GM23338 (cell line): Measurements from ENCODE around the gene TEX51. TPM values are rescaled to one million over a fixed set of nuclear protein-coding genes. Genes with fewer than 3 reads are reported as not detected.

Source experiments
- ATAC-seq: fragments of 200-7000 bp; cut with Tn5 transposase; 3 replicates; pipeline ENCODE4 v1.9.1; 2020
- DNase-seq: peaks from one replicate; pipeline ENCODE4 v3.0.0-alpha.2; 2015; ENCODE audit warnings: low spot score
- H2AFZ ChIP-seq: fragments of 200-600 bp; sonication (generic); 2 replicates; pipeline ENCODE4 v1.8.0; 2016; ENCODE audit warnings: antibody characterized with exemption, mild to moderate bottlenecking, moderate library complexity
- H3F3A ChIP-seq: fragments of 200-600 bp; sonication (generic); replicated peaks from 2 replicates; pipeline ENCODE4 v1.8.0; 2017; ENCODE audit warnings: antibody characterized with exemption, mixed run types, low read depth
- H3K27ac ChIP-seq: fragments of 200-600 bp; sonication (generic); 2 replicates; pipeline ENCODE4 v1.6.1; 2016; ENCODE audit warnings: low read depth
- H3K27me3 ChIP-seq: fragments of 200-600 bp; sonication (generic); 2 replicates; pipeline ENCODE4 v1.8.0; 2016; ENCODE audit warnings: mild to moderate bottlenecking, mixed run types, moderate library complexity; ENCODE audit not compliant: insufficient read depth
- H3K36me3 ChIP-seq: fragments of 200-600 bp; sonication (generic); 2 replicates; pipeline ENCODE4 v1.8.0; 2016; ENCODE audit warnings: mild to moderate bottlenecking; ENCODE audit not compliant: insufficient read depth
- H3K4me1 ChIP-seq: fragments of 200-600 bp; sonication (generic); 2 replicates; pipeline ENCODE4 v1.8.0; 2016; ENCODE audit warnings: mild to moderate bottlenecking, moderate library complexity; ENCODE audit not compliant: insufficient read depth
- H3K4me2 ChIP-seq: fragments of 200-600 bp; sonication (generic); 2 replicates; pipeline ENCODE4 v1.7.1; 2017; ENCODE audit warnings: mixed run types
- H3K4me3 ChIP-seq: fragments of 200-600 bp; sonication (generic); 2 replicates; pipeline ENCODE4 v1.6.1; 2016; ENCODE audit warnings: mixed run types
- H3K79me2 ChIP-seq: fragments of 200-600 bp; sonication (generic); replicated peaks from 2 replicates; pipeline ENCODE4 v1.8.0; 2017; ENCODE audit warnings: mild to moderate bottlenecking; ENCODE audit not compliant: insufficient read depth
- H3K9me2 ChIP-seq: fragments of 200-600 bp; sonication (generic); 2 replicates; pipeline ENCODE4 v1.8.0; 2017; ENCODE audit not compliant: insufficient read depth
- H4K20me1 ChIP-seq: fragments of 200-600 bp; sonication (generic); replicated peaks from 2 replicates; pipeline ENCODE4 v1.8.0; 2017; ENCODE audit warnings: mild to moderate bottlenecking; ENCODE audit not compliant: insufficient read depth
- H3K27ac Mint-ChIP-seq: 2 replicates; pipeline ENCODE4 v1.8.0; 2020; ENCODE audit warnings: inconsistent platforms, mild to moderate bottlenecking, moderate library complexity, mixed read lengths
- H3K27me3 Mint-ChIP-seq: 3 replicates; pipeline ENCODE4 v1.8.0; 2022; ENCODE audit warnings: low read depth, mild to moderate bottlenecking, moderate library complexity, mixed read lengths, inconsistent platforms; ENCODE audit not compliant: insufficient read depth, poor library complexity
- H3K36me3 Mint-ChIP-seq: 3 replicates; pipeline ENCODE4 v1.8.0; 2021; ENCODE audit warnings: low read depth, mild to moderate bottlenecking, inconsistent platforms, moderate library complexity, mixed read lengths
- H3K4me1 Mint-ChIP-seq: 3 replicates; pipeline ENCODE4 v1.8.0; 2020; ENCODE audit warnings: mild to moderate bottlenecking, inconsistent platforms, mixed read lengths
- H3K4me3 Mint-ChIP-seq: 3 replicates; pipeline ENCODE4 v1.8.0; 2021; ENCODE audit warnings: moderate library complexity, mild to moderate bottlenecking, inconsistent platforms, mixed read lengths
- H3K9me3 Mint-ChIP-seq: 3 replicates; pipeline ENCODE4 v1.8.0; 2020; ENCODE audit warnings: moderate library complexity, mild to moderate bottlenecking, inconsistent platforms, mixed read lengths
- CREB1 ChIP-seq: fragments of 250-450 bp; sonication (Bioruptor Pico); IDR thresholded peaks from 2 replicates; pipeline ENCODE4 v1.5.0; 2020; ENCODE audit warnings: low read depth, mild to moderate bottlenecking, moderate library complexity
- CTCF ChIP-seq, 2 experiments: fragments of 200-600 bp in 1 of 2; sonication (generic) in 1 of 2; conservative IDR thresholded peaks; 2 replicates each; pipeline versions ENCODE4 v1.5.1 to v1.6.1; 2016 to 2017; ENCODE audit warnings: antibody characterized with exemption in 2 of 2, low read depth in 2 of 2, mild to moderate bottlenecking in 2 of 2, moderate library complexity in 1 of 2
- EZH2 ChIP-seq: fragments of 200-600 bp; sonication (generic); IDR thresholded peaks from one replicate; pipeline ENCODE4 v1.8.0; 2017; ENCODE audit warnings: antibody characterized with exemption, mild to moderate bottlenecking, low read depth; ENCODE audit not compliant: unreplicated experiment
- EZH2phosphoT487 ChIP-seq: fragments of 200-600 bp; sonication (generic); IDR thresholded peaks from one replicate; pipeline ENCODE4 v1.8.1; 2018; ENCODE audit warnings: antibody characterized with exemption; ENCODE audit not compliant: unreplicated experiment
- JUNB ChIP-seq: IDR thresholded peaks from one replicate; pipeline ENCODE4 v1.6.1; 2016; ENCODE audit warnings: antibody characterized with exemption; ENCODE audit not compliant: unreplicated experiment
- NANOG ChIP-seq: IDR thresholded peaks from 2 replicates; pipeline ENCODE4 v1.6.1; 2016; ENCODE audit warnings: antibody characterized with exemption, borderline replicate concordance
- POLR2AphosphoS5 ChIP-seq: IDR thresholded peaks from 2 replicates; pipeline ENCODE4 v1.6.1; 2016; ENCODE audit warnings: antibody characterized with exemption, low read depth
- REST ChIP-seq: IDR thresholded peaks from one replicate; pipeline ENCODE4 v1.6.1; 2018; ENCODE audit warnings: antibody characterized with exemption; ENCODE audit not compliant: unreplicated experiment
- STAT1 ChIP-seq: IDR thresholded peaks from one replicate; pipeline ENCODE4 v1.6.1; 2016; ENCODE audit warnings: antibody characterized with exemption; ENCODE audit not compliant: unreplicated experiment
- ZNF114 ChIP-seq: fragments of 250-450 bp; sonication (Bioruptor Pico); IDR thresholded peaks from 2 replicates; pipeline ENCODE4 v1.5.0; 2020; ENCODE audit warnings: mild to moderate bottlenecking, moderate library complexity
- ZNF331 ChIP-seq: fragments of 250-450 bp; sonication (Bioruptor Pico); IDR thresholded peaks from 2 replicates; pipeline ENCODE4 v1.5.0; 2020; ENCODE audit warnings: low read depth, mild to moderate bottlenecking, moderate library complexity
- ZNF462 ChIP-seq: fragments of 250-450 bp; sonication (Bioruptor Pico); IDR thresholded peaks from 2 replicates; pipeline ENCODE4 v1.5.0; 2020; ENCODE audit warnings: mild to moderate bottlenecking, moderate library complexity
- polyA plus RNA-seq: library from polyadenylated mRNA; unstranded; fragments of >200 nt; fragmentation: Nextera tagmentation; extraction: Ambion mirVana; gene quantifications from 2 replicates; pipeline ENCODE4 v1.2.1, GENCODE V29; 2016
- total RNA-seq: library from RNA; depleted of rRNA; stranded (reverse); fragments of >200 nt; shearing (Covaris generic); gene quantifications from 2 replicates; pipeline ENCODE4 v1.2.3, GENCODE V29; 2014
- TF ChIP-seq, protein P1 (sequence below): IDR thresholded peaks from 2 replicates; pipeline ENCODE4 v1.6.1; 2016; ENCODE audit warnings: antibody characterized with exemption

The TEX51 gene
- total and polyA plus RNA-seq, 2 experiments from 2014 or later, result not detected

DNA sequence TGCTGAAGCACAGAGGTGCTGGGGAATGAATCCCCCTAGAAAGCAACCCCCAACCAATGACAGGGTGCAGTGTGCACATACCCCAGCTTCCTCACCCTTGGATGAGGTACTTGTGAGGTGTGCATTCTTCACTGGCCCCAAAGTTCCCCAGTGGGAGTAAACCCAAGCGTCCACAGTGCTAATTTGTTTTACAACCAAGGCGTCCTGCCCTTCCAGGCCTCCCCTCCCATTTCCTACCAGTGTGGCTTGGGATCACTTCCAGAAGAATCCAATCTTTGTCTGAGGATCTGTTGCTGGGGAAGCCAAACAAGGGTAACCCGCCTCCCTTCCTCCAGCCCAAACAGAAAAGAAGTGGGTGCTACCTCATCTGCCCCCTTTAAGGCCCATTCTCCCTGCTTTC, 40.3 kb upstream of the TEX51 start:
- Mint-ChIP-seq H3K36me3 (no peaks in the 10 kb centered on the region), H3K9me3 (no peaks in the 10 kb centered on the region; the same call in 2 of the 3 replicates), H3K27me3 (peaks cover 14% of the 10 kb centered on the region), H3K4me1 (no peaks in the 10 kb centered on the region; the same call in 2 of the 3 replicates), H3K27ac (no peak overlapping the region; the same call in 1 of the 2 replicates), H3K4me3 (no peak overlapping the region)
- ATAC-seq, result no peak
- DNase-seq, result no peak
- no peaks in the 10 kb centered on the region for H3K4me1 ChIP-seq
- no peak overlapping the region for H3K4me2 ChIP-seq
- H4K20me1 ChIP-seq, result no peaks in the 10 kb centered on the region
- H3K27me3 ChIP-seq, result no peaks in the 10 kb centered on the region
- H3K36me3 ChIP-seq, result no peaks in the 10 kb centered on the region
- no peak overlapping the region for H2AFZ ChIP-seq
- no peaks in the 10 kb centered on the region for H3K79me2 ChIP-seq
- TF ChIP-seq ZNF462 (no peak), JUNB (no peak), CREB1 (no peak), EZH2phosphoT487 (no peak), CTCF (conservative IDR thresholded peaks at IDR 0.05; ENCODE audit: low read depth in 2 of 2) (no peak), POLR2AphosphoS5 (no peak), REST (no peak), ZNF331 (no peak), ZNF114 (CRISPR knock-in tag) (no peak), STAT1 (no peak), EZH2 (no peak), NANOG (no peak)
- TF ChIP-seq, protein P1, sequence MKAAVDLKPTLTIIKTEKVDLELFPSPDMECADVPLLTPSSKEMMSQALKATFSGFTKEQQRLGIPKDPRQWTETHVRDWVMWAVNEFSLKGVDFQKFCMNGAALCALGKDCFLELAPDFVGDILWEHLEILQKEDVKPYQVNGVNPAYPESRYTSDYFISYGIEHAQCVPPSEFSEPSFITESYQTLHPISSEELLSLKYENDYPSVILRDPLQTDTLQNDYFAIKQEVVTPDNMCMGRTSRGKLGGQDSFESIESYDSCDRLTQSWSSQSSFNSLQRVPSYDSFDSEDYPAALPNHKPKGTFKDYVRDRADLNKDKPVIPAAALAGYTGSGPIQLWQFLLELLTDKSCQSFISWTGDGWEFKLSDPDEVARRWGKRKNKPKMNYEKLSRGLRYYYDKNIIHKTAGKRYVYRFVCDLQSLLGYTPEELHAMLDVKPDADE, result no peak
- no peaks in the 10 kb centered on the region for H3F3A ChIP-seq
- H3K27ac ChIP-seq, result no peak overlapping the region
- H3K9me2 ChIP-seq, result no peaks in the 10 kb centered on the region
- no peak overlapping the region for H3K4me3 ChIP-seq
